ENCODE measurements around the gene FRMD4B.

FRMD4B gene

GRCh38 chr3:69218079-69218478, 167.8 kb downstream of the FRMD4B start:
- H3K4me1 ChIP-seq (ENCODE audit: control insufficient read depth in 2 of 2, insufficient read depth in 2 of 2, low read length in 2 of 2) = no peaks in the 10 kb centered on the region
- no peak overlapping the region for H3K9ac ChIP-seq (ENCODE audit: low read depth in 1 of 2, low read length in 2 of 2)
- no peaks in the 10 kb centered on the region for H3K9me3 ChIP-seq (ENCODE audit: control insufficient read depth in 2 of 2, low read length in 2 of 2)
- no peaks in the 10 kb centered on the region for H3K27me3 ChIP-seq (ENCODE audit: control insufficient read depth in 2 of 2, insufficient read depth in 2 of 2, low read length in 2 of 2)
- H3K4me3 ChIP-seq (ENCODE audit: low read length in 2 of 2) = no peak overlapping the region
- H3K27ac ChIP-seq (ENCODE audit: low read depth in 2 of 2, low read length in 2 of 2) = no peak overlapping the region
- peaks cover 11 to 20% of the 10 kb centered on the region in 2 donors for H3K36me3 ChIP-seq (ENCODE audit: control insufficient read depth in 2 of 2, insufficient read depth in 2 of 2, low read length in 2 of 2)

GRCh38 chr3:69216981-69217380, 168.9 kb downstream of the FRMD4B start:
- H3K4me3 ChIP-seq (ENCODE audit: low read length in 2 of 2) = no peak overlapping the region
- peaks cover 11 to 20% of the 10 kb centered on the region in 2 donors for H3K36me3 ChIP-seq (ENCODE audit: control insufficient read depth in 2 of 2, insufficient read depth in 2 of 2, low read length in 2 of 2)
- no peak overlapping the region for H3K9ac ChIP-seq (ENCODE audit: low read depth in 1 of 2, low read length in 2 of 2)
- H3K9me3 ChIP-seq (ENCODE audit: control insufficient read depth in 2 of 2, low read length in 2 of 2) = no peaks in the 10 kb centered on the region
- no peak overlapping the region for H3K27ac ChIP-seq (ENCODE audit: low read depth in 2 of 2, low read length in 2 of 2)
- H3K27me3 ChIP-seq (ENCODE audit: control insufficient read depth in 2 of 2, insufficient read depth in 2 of 2, low read length in 2 of 2) = no peaks in the 10 kb centered on the region
- no peaks in the 10 kb centered on the region for H3K4me1 ChIP-seq (ENCODE audit: control insufficient read depth in 2 of 2, insufficient read depth in 2 of 2, low read length in 2 of 2)

GRCh38 chr3:69214241-69214640, 171.6 kb downstream of the FRMD4B start:
- no peak overlapping the region for H3K27ac ChIP-seq (ENCODE audit: low read depth in 2 of 2, low read length in 2 of 2)
- H3K36me3 ChIP-seq (ENCODE audit: control insufficient read depth in 2 of 2, insufficient read depth in 2 of 2, low read length in 2 of 2) = peaks cover 7 to 9% of the 10 kb centered on the region in 2 donors

GRCh38 chr3:69212411-69213160, 173.3 kb downstream of the FRMD4B start:
- Histone ChIP-seq H3K4me1 (ENCODE audit: control insufficient read depth in 2 of 2, insufficient read depth in 2 of 2, low read length in 2 of 2) (no peaks in the 10 kb centered on the region), H3K36me3 (ENCODE audit: control insufficient read depth in 2 of 2, insufficient read depth in 2 of 2, low read length in 2 of 2) (peaks cover 3 to 5% of the 10 kb centered on the region in 2 donors), H3K4me3 (ENCODE audit: low read length in 2 of 2) (no peak overlapping the region), H3K27ac (ENCODE audit: low read depth in 2 of 2, low read length in 2 of 2) (no peak overlapping the region), H3K9ac (ENCODE audit: low read depth in 1 of 2, low read length in 2 of 2) (no peak overlapping the region), H3K9me3 (ENCODE audit: control insufficient read depth in 2 of 2, low read length in 2 of 2) (no peaks in the 10 kb centered on the region), H3K27me3 (ENCODE audit: control insufficient read depth in 2 of 2, insufficient read depth in 2 of 2, low read length in 2 of 2) (no peaks in the 10 kb centered on the region)

More at GRCh38 chr3:69214241-69214640, 171.6 kb downstream of the FRMD4B start:
- H3K9me3 ChIP-seq (ENCODE audit: control insufficient read depth in 2 of 2, low read length in 2 of 2) = no peaks in the 10 kb centered on the region
- no peak overlapping the region for H3K4me3 ChIP-seq (ENCODE audit: low read length in 2 of 2)
- no peaks in the 10 kb centered on the region for H3K27me3 ChIP-seq (ENCODE audit: control insufficient read depth in 2 of 2, insufficient read depth in 2 of 2, low read length in 2 of 2)
- no peak overlapping the region for H3K9ac ChIP-seq (ENCODE audit: low read depth in 1 of 2, low read length in 2 of 2)
- H3K4me1 ChIP-seq (ENCODE audit: control insufficient read depth in 2 of 2, insufficient read depth in 2 of 2, low read length in 2 of 2) = no peaks in the 10 kb centered on the region

GRCh38 chr3:69210068-69210730, 175.7 kb downstream of the FRMD4B start:
- H3K9me3 ChIP-seq (ENCODE audit: control insufficient read depth in 2 of 2, low read length in 2 of 2) = no peaks in the 10 kb centered on the region
- H3K27ac ChIP-seq (ENCODE audit: low read depth in 2 of 2, low read length in 2 of 2) = no peak overlapping the region
- no peak overlapping the region for H3K4me3 ChIP-seq (ENCODE audit: low read length in 2 of 2)
- no peaks in the 10 kb centered on the region for H3K4me1 ChIP-seq (ENCODE audit: control insufficient read depth in 2 of 2, insufficient read depth in 2 of 2, low read length in 2 of 2)
- H3K9ac ChIP-seq (ENCODE audit: low read depth in 1 of 2, low read length in 2 of 2) = no peak overlapping the region
- H3K27me3 ChIP-seq (ENCODE audit: control insufficient read depth in 2 of 2, insufficient read depth in 2 of 2, low read length in 2 of 2) = no peaks in the 10 kb centered on the region
- peaks cover 0 to 7% of the 10 kb centered on the region in 2 donors for H3K36me3 ChIP-seq (ENCODE audit: control insufficient read depth in 2 of 2, insufficient read depth in 2 of 2, low read length in 2 of 2)

GRCh38 chr3:69209413-69209812, 176.5 kb downstream of the FRMD4B start:
- Histone ChIP-seq H3K4me1 (ENCODE audit: control insufficient read depth in 2 of 2, insufficient read depth in 2 of 2, low read length in 2 of 2) (peaks cover 2 to 3% of the 10 kb centered on the region in 2 donors), H3K36me3 (ENCODE audit: control insufficient read depth in 2 of 2, insufficient read depth in 2 of 2, low read length in 2 of 2) (peaks cover 0 to 7% of the 10 kb centered on the region in 2 donors), H3K27ac (ENCODE audit: low read depth in 2 of 2, low read length in 2 of 2) (no peak overlapping the region)

DNA sequence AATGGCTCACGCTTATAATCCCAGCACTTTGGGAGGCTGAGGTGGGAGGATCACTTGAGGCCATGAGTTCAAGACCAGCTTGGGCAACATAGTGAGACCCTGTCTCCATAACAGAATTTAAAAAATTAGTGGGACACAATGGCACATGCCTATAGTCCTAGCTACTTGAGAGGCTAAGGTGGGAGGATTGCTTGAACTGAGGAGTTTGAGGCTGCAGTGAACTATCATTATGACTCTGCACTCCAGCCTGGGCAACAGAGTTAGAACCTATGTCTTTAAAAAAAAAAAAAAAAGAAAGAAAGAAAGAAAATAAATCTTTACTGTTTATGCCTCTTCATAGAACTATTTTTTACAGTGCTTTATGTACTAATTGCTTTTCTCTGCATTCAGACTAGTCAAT, 178.9 kb downstream of the FRMD4B start:
- H3K27ac ChIP-seq (ENCODE audit: low read depth in 2 of 2, low read length in 2 of 2) = no peak overlapping the region
- no peaks in the 10 kb centered on the region for H3K27me3 ChIP-seq (ENCODE audit: control insufficient read depth in 2 of 2, insufficient read depth in 2 of 2, low read length in 2 of 2)

More at GRCh38 chr3:69209413-69209812, 176.5 kb downstream of the FRMD4B start:
- H3K9ac ChIP-seq (ENCODE audit: low read depth in 1 of 2, low read length in 2 of 2) = no peak overlapping the region
- no peaks in the 10 kb centered on the region for H3K27me3 ChIP-seq (ENCODE audit: control insufficient read depth in 2 of 2, insufficient read depth in 2 of 2, low read length in 2 of 2)
- no peaks in the 10 kb centered on the region for H3K9me3 ChIP-seq (ENCODE audit: control insufficient read depth in 2 of 2, low read length in 2 of 2)
- H3K4me3 ChIP-seq (ENCODE audit: low read length in 2 of 2) = no peak overlapping the region

GRCh38 chr3:69205385-69205784, 180.5 kb downstream of the FRMD4B start:
- Histone ChIP-seq H3K9ac (ENCODE audit: low read depth in 1 of 2, low read length in 2 of 2) (no peak overlapping the region), H3K4me1 (ENCODE audit: control insufficient read depth in 2 of 2, insufficient read depth in 2 of 2, low read length in 2 of 2) (peaks cover 14 to 16% of the 10 kb centered on the region in 2 donors), H3K9me3 (ENCODE audit: control insufficient read depth in 2 of 2, low read length in 2 of 2) (no peaks in the 10 kb centered on the region), H3K27ac (ENCODE audit: low read depth in 2 of 2, low read length in 2 of 2) (no peak overlapping the region), H3K36me3 (ENCODE audit: control insufficient read depth in 2 of 2, insufficient read depth in 2 of 2, low read length in 2 of 2) (peaks cover 0 to 4% of the 10 kb centered on the region in 2 donors), H3K4me3 (ENCODE audit: low read length in 2 of 2) (no peak overlapping the region), H3K27me3 (ENCODE audit: control insufficient read depth in 2 of 2, insufficient read depth in 2 of 2, low read length in 2 of 2) (no peaks in the 10 kb centered on the region)

More for the DNA sequence above, 178.9 kb downstream of the FRMD4B start:
- H3K9me3 ChIP-seq (ENCODE audit: control insufficient read depth in 2 of 2, low read length in 2 of 2) = no peaks in the 10 kb centered on the region
- H3K9ac ChIP-seq (ENCODE audit: low read depth in 1 of 2, low read length in 2 of 2) = no peak overlapping the region
- H3K4me1 ChIP-seq (ENCODE audit: control insufficient read depth in 2 of 2, insufficient read depth in 2 of 2, low read length in 2 of 2) = peaks cover 9 to 11% of the 10 kb centered on the region in 2 donors
- peaks cover 0 to 4% of the 10 kb centered on the region in 2 donors for H3K36me3 ChIP-seq (ENCODE audit: control insufficient read depth in 2 of 2, insufficient read depth in 2 of 2, low read length in 2 of 2)
- H3K4me3 ChIP-seq (ENCODE audit: low read length in 2 of 2) = no peak overlapping the region

DNA sequence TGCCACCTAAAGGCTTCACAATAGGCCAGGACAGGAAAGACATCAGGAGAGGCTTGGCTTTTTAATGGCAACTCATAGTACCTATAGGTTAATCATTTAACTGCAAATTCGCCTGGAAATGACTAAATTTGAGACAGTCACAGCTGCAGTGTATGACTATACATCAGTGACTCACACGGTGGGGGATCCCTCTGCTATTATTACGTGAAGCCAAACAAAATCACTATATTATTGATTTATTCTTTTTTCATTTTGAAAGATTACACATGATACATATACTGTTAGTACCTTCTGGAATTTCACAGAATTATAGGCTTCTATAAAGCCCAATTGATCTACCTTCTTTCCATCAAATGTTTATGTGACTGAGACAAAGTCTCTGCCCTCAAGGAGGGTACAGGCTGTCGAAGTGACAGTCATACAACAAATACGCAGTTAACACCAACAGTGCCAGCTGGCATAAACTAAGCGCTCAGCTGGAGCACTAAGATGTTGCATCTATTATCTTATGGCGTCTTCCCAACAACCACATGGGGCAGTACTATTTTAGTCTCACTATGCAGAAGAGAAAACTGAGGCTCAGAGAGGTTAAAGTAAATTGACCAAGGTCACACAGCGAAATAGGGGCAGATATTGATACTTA, 181.5 kb downstream of the FRMD4B start:
- no peaks in the 10 kb centered on the region for H3K27me3 ChIP-seq (ENCODE audit: control insufficient read depth in 2 of 2, insufficient read depth in 2 of 2, low read length in 2 of 2)
- peaks cover 14 to 16% of the 10 kb centered on the region in 2 donors for H3K4me1 ChIP-seq (ENCODE audit: control insufficient read depth in 2 of 2, insufficient read depth in 2 of 2, low read length in 2 of 2)
- no peak overlapping the region for H3K27ac ChIP-seq (ENCODE audit: low read depth in 2 of 2, low read length in 2 of 2)
- no peaks in the 10 kb centered on the region for H3K9me3 ChIP-seq (ENCODE audit: control insufficient read depth in 2 of 2, low read length in 2 of 2)
- no peak overlapping the region for H3K9ac ChIP-seq (ENCODE audit: low read depth in 1 of 2, low read length in 2 of 2)
- H3K4me3 ChIP-seq (ENCODE audit: low read length in 2 of 2) = no peak overlapping the region
- peaks cover 0 to 4% of the 10 kb centered on the region in 2 donors for H3K36me3 ChIP-seq (ENCODE audit: control insufficient read depth in 2 of 2, insufficient read depth in 2 of 2, low read length in 2 of 2)

All from mucosa of rectum (tissue), 2 donors.